HG03139 (cell line): ENCODE data around the gene G3BP2.
"Not testable (repeated sequence)": the region's sequence is repeated elsewhere in the genome, so short reads cannot be mapped to it uniquely, and the experiment has no call there.

Experiments
- ATAC-seq: cut with Tn5 transposase; IDR thresholded peaks from one replicate; pipeline ENCODE4 v1.9.1; 2021; ENCODE audit not compliant: unreplicated experiment

The G3BP2 gene

DNA sequence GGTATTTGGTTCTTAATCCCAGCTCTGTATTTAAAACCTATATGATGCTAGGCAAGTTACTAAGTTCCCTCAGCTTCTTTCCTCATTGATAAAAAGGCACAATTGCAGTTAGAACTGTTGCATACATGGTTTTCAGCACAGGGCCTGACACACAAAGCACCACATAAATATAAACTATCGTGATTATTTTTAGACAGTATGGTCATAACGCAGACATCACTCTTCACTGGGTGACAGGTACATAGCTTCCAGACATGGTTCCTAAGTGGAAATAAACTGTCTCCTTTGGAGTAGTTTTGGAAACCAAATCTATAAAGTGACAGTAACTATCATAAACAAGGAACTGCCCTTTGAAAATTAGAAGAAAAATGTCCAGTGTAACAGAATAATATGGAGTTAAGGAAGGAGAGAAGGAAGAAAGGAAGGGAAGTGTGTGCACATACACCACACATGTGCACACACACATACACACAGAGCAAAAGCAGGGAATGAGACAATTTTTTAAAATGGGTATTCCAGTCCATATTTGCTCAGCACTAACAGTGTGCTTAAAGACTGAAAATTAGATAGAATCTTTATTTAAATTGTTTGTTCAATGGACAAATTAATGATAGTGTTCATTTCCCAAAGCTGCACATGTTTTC lies 12.5 kb upstream of the G3BP2 start:
- ATAC-seq: no peak

DNA sequence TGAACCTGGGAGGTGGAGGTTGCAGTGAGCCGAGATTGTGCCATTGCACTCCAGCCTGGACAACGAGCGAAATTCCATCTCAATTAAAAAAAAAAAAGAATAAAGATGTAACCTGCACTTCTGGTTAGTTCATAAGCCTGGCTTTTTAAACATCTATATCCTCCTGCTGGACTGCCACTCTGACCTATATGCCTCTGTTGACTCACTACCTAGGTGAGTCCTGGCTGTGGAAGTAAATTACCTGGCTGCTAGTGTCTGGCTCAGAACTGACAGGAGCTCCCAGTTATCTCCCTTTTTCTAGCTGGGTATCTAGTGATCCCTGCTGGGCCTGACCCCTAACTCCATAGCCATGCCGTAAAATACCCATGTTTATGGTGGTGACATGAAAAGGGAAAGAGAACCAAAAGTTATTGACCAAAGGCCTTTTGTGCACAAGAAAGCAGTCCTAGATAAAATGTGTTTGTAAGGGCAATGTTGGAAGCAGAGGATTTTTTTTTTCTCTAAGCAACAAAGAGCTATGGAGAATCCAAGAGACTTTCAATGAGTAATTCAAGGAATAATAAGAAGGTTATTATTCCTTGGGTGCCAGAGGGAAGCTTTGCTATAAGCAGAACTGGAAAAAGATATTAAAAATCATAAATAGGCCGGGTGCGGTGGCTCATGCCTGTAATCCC lies 10.4 kb upstream of the G3BP2 start:
- ATAC-seq: no peak

DNA sequence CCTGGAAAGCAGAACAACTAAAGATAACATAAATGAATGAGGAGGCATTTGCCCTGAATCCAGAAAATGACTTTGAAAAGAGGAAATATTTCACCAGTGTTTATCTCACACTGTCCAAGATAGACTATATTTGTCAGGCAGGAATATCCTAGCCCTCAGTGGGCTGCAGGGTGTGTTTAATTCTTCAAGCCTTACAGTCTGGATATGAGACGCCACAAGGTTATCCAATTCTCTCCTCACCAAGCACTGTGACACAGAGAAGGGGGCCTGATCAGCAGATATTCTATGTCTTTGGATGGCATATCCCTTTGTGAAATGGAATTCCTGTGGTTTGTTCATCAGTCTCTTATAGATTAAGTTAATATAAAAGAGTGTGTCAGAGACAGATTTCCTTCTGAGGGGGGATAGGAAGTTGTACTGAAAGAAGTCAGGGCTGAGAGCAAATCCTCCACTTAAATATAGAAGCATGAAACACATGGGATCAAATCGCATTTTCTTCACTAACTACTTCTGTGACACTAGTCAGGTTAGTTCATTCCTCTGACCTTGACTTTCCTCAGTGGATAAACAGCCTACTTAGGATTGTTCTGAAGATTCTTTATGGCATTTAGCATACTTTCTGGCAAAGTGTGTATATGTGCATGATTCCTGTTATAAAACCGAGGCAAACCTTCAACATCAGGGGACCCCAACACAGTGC lies 6.8 kb upstream of the G3BP2 start:
- ATAC-seq: no peak

DNA sequence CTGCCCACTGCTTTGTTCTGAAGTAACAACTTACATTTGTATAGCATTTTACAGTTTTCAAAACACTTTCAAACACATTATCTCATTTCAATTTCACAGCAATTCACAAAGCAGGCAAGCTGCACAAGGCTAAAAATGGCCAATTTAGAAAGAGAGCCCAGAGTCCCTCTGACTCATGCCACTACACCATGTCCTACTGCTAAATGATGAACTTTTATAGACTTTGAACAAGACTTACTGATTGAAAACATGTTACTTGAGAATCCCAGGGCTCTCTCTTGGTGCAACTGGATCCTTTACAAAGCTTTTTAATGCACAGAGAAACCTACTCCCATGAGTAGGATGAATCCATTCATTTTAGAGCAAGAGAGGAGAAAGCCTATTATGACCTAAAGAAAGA lies 5.8 kb upstream of the G3BP2 start:
- ATAC-seq: no peak

DNA sequence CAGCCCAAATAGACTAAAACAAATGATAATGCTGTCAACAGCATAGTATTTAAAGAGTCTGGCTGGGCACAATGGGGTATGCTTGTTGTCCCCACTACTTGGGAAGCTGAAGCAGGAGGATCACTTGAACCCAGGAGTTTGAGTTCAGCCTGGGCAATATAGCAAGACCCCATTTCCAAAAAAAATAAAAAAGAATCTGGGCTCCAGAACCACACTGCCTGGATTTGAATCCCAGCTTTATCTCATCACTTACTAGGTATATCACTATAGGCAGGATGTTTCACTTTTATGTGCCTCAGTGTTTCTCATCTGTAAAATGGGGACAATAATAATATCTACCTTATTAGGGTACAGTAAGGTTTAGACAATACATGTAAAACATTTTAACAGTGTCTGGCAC lies 5.3 kb upstream of the G3BP2 start:
- ATAC-seq: no peak

DNA sequence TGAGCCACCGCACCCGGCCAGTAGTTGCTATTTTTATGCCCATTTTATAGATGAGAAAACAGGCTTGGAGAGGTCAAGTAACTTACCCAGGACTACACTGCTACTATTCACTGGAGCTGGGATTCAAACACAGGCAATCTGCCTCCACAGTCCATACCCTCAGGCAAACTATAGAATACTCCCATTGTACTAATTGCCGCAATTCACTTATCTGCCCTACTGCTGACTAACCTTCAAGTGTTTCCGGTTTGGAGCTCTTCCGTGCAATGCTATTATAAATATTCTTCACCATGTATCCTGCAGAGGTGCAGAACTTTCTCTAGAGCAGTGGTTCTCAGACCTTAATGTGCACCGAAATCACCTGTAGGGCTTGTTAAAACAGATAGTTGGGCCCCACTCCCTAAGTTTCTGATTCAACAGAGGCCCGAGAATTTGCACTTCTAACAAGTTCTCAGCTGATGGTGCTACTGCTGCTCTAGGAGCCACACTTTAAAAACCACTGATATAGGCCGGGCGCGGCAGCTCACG lies 1.9 kb upstream of the G3BP2 start:
- ATAC-seq: no peak

DNA sequence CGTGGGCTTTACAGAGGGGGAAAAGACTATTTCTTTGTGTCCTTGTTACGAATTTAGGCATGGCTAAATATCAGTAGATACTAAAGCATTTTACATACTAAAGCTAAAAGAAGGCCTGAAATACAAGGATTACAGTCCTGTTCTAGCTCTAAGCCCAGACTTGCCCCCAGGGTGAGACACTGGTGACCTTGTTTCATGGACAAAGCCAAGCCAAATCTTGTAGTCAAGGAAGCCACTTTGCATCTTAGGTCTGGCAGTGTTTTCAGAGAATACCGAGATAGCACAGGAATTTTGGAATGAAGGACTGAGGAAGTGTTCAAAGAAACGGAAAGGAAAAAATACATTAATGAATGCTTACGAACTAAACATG lies 733 bp upstream of the G3BP2 start:
- ATAC-seq: no peak

DNA sequence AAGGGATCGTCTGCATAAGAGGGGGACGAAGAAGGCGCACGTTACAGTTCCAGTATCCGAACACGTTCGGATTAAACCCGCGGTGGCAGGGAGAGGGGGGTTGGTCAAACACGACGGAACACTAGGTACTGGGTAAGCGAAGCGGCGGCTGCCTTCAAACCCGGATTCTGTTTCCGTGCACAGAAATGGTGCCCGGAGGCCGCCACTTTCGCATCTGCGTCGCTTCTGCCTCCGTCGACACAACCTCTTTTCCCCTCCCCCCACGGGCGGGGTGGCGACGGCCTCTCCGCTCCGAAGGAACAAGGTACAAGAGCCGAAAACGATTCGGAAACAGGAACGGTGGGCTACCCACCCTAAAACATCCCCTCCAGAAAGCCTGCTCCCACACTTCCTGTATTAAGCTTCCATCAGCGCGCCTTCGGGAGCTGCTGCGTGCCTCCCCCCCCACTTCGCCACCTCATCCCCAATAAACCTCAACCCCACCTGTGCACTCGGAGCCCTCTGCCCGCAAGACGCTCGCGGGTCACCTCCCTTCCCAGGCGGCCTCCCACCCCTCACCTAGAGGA lies 667 bp downstream of the G3BP2 start:
- peak; percentile 16 for ATAC-seq

DNA sequence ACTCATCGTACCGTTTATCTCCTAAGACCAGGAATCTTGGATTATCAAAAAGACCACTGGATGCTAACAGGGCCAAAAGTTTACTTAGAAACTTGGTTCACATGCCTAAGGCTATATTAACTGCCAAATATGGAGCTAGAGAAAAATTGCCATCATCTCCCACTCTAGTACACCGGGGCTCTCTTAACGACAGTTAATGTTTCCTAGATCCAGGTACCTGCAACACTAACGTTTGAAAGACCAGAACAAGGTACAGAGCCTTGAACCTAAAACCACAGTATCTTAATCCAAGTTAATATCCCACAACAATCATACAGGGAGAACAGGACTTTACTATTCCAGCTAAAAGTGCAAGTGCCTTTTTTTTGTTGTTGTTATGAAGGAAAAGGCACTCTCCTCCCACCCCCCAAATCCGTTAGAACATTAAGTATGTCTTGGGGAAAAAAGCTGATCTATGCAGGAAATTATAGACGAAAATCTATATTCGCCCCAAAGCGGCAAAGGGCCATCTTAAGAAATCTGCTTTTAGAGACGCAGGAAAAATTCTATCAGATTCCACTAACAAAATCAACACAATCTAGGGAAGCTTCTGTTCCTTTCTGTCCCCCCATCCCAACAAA lies 1.3 kb downstream of the G3BP2 start:
- ATAC-seq: no peak

DNA sequence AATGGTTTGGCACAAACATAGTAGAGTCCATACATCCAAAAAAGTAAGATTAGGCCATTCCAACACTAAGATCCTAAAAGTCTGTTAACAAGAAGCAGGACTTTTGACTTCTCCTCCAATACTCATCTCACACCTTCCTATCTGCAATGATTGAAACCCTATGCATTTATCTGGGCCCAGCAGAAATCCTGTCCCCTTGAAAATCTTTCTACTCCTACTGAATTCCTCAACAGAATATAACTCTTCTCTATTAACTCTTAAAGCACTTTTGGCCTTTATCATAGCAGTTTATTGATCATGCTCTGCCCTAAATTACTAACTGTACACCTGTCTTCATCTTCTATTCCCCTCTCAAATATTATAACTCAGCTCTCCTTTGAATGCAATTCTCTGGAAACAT lies 4.6 kb downstream of the G3BP2 start:
- ATAC-seq: no peak

DNA sequence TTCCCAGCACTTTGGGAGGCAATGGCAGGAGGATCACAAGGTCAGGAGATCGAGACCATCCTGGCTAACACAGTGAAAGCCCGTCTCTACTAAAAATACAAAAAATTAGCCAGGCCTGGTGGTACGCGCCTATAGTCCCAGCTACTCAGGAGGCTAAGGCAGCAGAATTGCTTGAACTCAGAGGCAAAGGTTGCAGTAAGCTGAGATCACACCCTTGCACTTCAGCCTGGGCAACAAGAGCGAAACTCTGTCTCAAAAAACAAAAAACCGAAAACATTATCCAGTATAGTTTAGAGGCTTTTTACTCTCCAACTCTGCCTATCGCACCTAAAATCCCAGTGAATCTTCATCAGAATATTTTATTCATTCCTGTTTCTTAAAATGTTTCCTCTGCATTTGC lies 5.6 kb downstream of the G3BP2 start:
- not testable (repeated sequence) for ATAC-seq

DNA sequence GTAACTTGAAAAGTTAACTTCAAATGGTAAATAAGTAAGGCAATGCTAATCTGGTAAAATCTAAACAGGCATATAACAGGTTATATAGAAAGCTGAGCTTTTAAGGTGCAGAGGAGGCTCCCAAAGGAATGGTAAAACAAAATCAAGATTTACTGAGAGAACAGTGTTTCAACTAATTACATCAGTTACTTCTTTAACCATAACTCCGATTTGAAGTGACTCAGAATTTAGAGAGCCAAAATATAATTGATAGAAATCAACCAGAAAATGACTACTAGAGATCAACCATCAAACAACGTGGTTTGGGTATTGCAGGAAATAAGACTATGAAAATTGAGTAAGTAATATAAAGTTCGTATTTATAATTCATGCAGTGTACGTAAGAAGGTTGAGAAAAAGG lies 6.9 kb downstream of the G3BP2 start:
- ATAC-seq: no peak

DNA sequence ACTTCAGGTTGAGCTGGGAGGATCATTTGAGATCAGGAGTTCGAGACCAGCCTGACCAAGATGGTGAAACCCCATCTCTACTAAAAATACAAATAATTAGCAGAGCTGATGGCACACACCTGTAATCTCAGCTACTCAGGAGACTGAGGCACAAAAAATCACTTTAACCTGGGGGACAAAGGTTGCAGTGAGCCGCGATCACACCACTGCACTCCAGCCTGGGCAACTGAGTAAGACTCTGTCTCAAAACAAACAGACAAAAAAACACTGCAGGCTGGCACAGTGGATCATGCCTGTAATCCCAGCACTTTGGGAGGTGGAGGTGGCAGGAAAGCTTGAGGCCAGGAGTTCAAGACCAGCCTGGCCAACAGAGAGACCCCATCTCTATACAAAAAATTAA lies 8.6 kb downstream of the G3BP2 start:
- ATAC-seq: not testable (repeated sequence)

DNA sequence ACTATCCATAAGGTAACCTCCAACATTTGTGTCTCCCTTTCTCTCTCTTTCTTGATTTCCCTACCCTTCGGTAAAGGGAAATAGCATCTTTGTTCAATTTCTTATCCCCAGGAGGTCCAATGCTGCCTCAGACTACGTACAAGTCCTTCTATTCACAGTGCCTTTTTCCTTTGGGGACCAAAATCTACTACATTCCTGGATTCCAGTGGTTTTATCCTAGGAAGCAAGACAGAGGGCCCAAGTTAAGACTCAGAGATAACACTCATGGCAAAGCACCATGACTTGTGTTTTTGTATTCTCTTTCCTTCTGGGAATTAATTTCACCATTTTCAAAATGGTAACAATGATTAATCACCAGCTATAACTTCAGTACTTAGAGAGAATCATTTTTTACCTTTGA lies 10.6 kb downstream of the G3BP2 start:
- ATAC-seq: no peak

DNA sequence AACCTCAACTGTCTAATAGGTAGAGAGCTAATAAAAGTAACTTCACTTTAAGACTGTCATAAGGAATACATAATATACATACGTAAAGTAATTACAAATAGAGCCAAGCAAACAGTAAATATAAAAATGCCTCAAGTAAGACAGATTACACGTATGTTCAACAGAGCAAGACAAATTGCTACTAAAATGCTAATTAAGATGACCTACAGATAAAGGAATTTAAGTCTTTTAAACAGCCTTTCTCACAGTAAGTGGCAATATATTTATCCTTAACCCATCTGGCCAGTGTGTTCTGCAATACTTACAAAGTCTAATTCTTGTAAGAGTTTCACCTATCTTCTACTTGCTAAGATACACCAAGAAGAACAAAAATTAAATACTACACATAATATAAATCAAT lies 12.7 kb downstream of the G3BP2 start:
- no peak for ATAC-seq

DNA sequence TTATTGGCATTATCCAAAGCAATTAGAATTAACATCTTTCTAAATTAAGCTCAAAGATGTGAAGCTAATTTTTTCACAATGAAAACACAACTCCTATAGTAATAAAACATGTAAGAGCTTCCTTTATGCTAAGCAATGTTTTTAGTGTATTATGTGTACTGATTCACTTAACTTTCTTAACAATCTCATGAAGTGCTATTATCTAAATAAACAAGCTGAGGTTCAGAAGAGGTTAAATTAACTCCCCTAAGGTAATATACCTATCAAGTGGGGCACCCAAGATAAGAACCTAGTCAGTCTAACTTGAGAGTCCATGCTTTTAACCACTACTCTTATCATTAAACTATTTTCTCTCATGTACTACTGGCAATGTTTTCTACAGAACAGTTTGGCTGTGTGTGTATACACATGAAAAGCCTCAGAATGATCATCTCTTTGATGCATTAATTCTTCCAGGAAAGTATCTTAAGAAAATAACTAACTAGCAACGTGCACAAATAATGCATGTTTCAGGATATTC lies 13.6 kb downstream of the G3BP2 start:
- ATAC-seq: no peak

DNA sequence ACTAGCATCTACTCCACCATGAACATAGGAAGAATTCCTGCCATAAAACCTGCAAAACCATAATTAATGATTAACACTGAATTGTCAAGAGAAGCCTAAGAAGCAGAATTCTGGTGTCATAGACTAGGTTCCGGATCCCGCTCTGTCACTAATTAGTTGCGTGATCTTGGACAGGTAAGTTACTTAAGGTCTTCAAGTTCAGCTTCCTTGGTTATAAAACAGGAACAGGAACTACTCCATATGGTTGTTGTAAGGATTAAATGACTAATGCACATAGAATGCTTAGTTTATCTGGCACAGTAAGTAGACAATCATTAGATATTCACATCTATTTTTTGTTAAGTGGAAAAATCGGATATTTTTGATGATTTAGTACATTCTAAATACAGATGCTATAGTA lies 14.3 kb downstream of the G3BP2 start:
- no peak for ATAC-seq

DNA sequence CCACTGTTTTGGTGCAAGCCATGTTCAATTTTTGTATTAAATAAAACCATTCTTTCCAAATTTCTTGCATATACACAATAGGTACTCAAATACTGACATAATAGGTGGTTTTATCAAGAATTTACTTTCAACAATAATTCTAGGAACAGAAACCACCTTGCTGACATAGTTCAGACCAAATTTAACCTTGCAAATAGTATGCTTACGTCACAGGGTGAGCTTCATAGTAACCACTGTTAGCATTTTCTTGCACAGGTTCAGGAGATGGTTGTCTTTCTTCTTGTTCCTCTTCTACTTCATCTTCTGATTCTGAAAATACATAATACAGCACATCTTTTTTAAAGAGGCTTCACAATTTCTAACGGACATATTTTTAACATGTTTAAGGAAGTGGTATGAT lies 17.6 kb downstream of the G3BP2 start:
- no peak for ATAC-seq

DNA sequence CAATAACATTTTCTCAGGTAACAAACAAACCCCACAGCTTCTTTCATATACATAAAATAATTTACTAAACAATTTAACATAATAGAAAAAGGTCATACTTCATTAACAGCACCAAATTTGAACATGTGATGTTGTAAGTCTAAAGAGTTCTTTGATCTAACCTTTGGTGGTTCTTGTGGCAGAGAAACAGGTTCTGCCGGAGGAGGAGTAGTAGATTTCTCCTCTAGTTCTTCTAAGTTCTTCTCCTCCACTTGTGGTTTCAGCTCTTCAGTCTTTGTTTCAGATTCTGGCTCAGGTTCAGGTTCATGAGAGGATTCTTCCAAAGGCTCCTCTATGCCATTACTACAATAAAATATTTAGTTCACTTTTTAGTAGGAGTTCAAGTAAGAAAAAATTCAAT lies 18.3 kb downstream of the G3BP2 start:
- ATAC-seq: no peak

DNA sequence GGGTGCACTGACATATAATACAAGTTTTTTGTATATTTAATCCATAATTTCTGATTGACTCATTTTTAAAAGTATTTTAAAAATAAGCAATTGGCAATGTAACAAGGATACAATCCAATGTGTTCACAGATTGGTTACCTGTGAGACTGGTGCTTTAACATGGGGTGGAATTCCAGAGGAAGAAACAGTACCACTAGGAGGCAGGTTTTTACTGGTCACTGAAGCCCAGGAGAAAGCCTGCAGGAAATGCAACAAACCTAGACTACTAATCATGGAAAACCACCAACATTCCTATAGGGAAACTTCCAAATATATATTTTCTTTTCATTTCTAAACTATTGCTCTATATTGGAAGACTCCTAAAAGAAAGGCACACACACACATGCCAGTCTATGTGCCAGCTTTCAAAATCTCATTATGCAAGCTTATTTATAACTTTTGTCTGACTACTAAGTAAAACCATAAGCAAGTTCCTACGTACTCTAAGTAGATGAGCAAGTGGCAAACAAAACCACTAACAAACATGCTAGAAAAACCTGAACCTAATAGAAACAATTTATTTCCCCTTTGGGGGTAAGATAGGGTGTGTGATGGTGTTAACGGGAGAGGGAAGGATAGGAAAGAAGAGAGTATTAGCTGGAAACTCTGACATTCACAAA lies 19.2 kb downstream of the G3BP2 start:
- no peak for ATAC-seq

DNA sequence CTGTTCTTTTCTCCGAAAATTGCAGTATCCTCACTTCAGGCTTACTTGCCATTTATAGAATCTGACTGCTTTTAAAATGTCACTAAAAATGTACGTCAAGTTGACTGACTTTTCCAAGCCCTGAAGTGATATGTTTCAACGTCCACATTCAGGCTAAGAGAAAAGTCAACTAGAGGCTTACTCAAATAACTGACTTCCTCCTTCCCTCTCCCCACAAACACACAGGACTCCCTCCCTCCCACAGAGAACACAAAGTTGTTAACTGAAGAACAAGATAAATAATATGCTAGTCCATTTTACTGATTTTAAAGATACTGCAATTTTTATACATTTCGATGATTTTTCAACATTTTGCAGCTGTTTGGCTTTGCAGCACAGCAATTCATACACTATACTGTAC lies 29.1 kb downstream of the G3BP2 start:
- ATAC-seq: no peak
